ENCODE data around the gene MSTN.
"Not testable (repeated sequence)": the region's sequence is repeated elsewhere in the genome, so short reads cannot be mapped to it uniquely, and the experiment has no call there.

The MSTN gene

DNA sequence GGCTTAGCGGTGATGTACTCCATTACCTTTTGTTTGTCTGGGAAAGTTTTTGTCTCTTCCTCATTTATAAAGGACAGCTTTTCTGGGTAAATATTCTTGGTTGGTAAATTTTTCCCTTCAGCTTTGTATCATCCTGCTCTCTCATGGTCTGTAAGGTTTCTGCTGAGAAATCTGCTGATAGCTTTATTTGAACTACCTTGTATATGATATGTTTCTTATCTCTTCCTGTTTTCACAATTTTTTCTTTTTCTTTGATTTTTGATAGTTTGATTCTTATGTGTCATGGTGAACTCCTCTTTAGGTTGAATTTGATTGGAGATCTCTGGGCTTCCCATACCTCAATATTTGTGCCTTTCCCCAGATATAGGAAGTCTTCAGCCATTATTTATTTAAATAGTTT is 44.7 kb downstream of the MSTN start:
- no peak for DNase-seq (ENCODE audit: low spot score)
- in situ Hi-C loops (cut with MboI; ENCODE audit: low pct_unique_long_range_greater_than_20kb, low sequenced_read_pairs, unreplicated experiment), result no loop called here
- TF ChIP-seq, protein P1, sequence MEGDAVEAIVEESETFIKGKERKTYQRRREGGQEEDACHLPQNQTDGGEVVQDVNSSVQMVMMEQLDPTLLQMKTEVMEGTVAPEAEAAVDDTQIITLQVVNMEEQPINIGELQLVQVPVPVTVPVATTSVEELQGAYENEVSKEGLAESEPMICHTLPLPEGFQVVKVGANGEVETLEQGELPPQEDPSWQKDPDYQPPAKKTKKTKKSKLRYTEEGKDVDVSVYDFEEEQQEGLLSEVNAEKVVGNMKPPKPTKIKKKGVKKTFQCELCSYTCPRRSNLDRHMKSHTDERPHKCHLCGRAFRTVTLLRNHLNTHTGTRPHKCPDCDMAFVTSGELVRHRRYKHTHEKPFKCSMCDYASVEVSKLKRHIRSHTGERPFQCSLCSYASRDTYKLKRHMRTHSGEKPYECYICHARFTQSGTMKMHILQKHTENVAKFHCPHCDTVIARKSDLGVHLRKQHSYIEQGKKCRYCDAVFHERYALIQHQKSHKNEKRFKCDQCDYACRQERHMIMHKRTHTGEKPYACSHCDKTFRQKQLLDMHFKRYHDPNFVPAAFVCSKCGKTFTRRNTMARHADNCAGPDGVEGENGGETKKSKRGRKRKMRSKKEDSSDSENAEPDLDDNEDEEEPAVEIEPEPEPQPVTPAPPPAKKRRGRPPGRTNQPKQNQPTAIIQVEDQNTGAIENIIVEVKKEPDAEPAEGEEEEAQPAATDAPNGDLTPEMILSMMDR (IDR thresholded peaks at IDR 0.05; ENCODE audit: extremely low read depth, insufficient read depth, missing control alignments), result no peak

DNA sequence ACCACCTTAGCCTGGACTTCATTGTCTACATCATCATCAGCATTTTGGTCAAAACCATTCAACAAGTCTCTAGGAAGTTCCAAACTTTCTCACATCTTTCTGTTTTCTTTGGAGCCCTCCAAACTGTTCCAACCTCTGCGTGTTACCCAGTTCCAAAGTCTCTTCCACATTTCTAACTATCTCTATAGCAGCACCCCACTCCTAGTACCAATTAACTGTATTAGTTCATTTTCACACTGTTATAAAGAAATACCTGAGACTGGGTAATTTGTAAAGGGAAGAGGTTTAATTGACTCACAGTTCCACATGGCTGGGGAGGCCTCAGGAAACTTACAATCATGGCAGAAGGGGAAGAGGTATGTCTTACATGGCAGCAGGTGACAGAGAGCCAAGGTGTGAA is 46.6 kb downstream of the MSTN start:
- not testable (repeated sequence) for DNase-seq (ENCODE audit: low spot score)

More for the DNA sequence above, 46.6 kb downstream of the MSTN start:
- in situ Hi-C loops (cut with MboI; ENCODE audit: low pct_unique_long_range_greater_than_20kb, low sequenced_read_pairs, unreplicated experiment), result not testable (repeated sequence)

Data from GM13977 (cell line).